GM12878 (cell line): Measurements from ENCODE around the gene TIGD1. TPM values are rescaled to one million over a fixed set of nuclear protein-coding genes. Genes with fewer than 3 reads are reported as not detected.

Source experiments
- ATAC-seq: fragments of 200-7000 bp; cut with Tn5 transposase; 3 replicates; pipeline ENCODE4 v1.9.1; 2020; ENCODE audit warnings: mild to moderate bottlenecking, moderate library complexity
- BruUV-seq: library from RNA; stranded (reverse); fragments of 400-500 nt; replicated peaks from 2 replicates; lab custom pipeline; 2021; lab: Mats Ljungman, UMichigan
- CTCF ChIA-PET: fragments of 300-600 bp; sonication (Branson Sonifier 250); formaldehyde crosslinking; extraction: SDS; loops from one replicate; lab custom pipeline; 2021; ENCODE audit warnings: inconsistent platforms; lab: Yijun Ruan, JAX
- POLR2A ChIA-PET: fragments of 350-600 bp; formaldehyde crosslinking; extraction: SDS; loops from one replicate; lab custom pipeline; 2021; ENCODE audit warnings: inconsistent platforms; lab: Charles Lee
- RAD21 ChIA-PET: fragments of 300-600 bp; sonication (Branson Sonifier 250); formaldehyde crosslinking; loops from one replicate; lab custom pipeline; 2023; ENCODE audit warnings: antibody characterized with exemption; ENCODE audit not compliant: unreplicated experiment; lab: Charles Lee
- SMC1A ChIA-PET: fragments of 300-600 bp; sonication (Branson Sonifier 250); formaldehyde crosslinking; loops from one replicate; lab custom pipeline; 2023; ENCODE audit not compliant: unreplicated experiment, uncharacterized antibody; lab: Charles Lee
- DNase-seq: peaks from one replicate; pipeline ENCODE4 v3.0.0-alpha.2; 2011; ENCODE audit warnings: low read depth, low spot score
- FAIRE-seq: peaks from 3 replicates; lab custom pipeline; 2011; peaks lifted over from hg19 to GRCh38; lab: Jason Lieb, UNC
- H2AFZ ChIP-seq: 2 replicates; pipeline ENCODE4 v1.6.0; 2011; ENCODE audit warnings: low read depth, low read length, control low read depth; ENCODE audit not compliant: control insufficient read depth
- H3K27ac ChIP-seq: 2 replicates; pipeline ENCODE4 v1.5.1; 2011; ENCODE audit warnings: control low read depth; ENCODE audit not compliant: control insufficient read depth, insufficient read depth
- H3K27me3 ChIP-seq, 2 experiments: replicated peaks in 1 of 2; 2 replicates each; pipeline versions ENCODE4 v1.6.0 to v1.6.1; 2011; ENCODE audit warnings: low read length in 1 of 2; ENCODE audit not compliant: control insufficient read depth in 2 of 2, insufficient read depth in 2 of 2
- H3K36me3 ChIP-seq, 2 experiments: 2 replicates each; pipeline ENCODE4 v1.5.1; 2011; ENCODE audit warnings: low read length in 1 of 2; ENCODE audit not compliant: control insufficient read depth in 2 of 2, insufficient read depth in 2 of 2
- H3K4me1 ChIP-seq: 2 replicates; pipeline ENCODE4 v1.6.1; 2011; ENCODE audit warnings: mild to moderate bottlenecking, low read length, moderate library complexity, mixed read lengths; ENCODE audit not compliant: control insufficient read depth, insufficient read depth
- H3K4me2 ChIP-seq: 2 replicates; pipeline ENCODE4 v1.6.0; 2011; ENCODE audit warnings: control low read depth; ENCODE audit not compliant: control insufficient read depth, insufficient read depth
- H3K4me3 ChIP-seq: fragments of 200-600 bp; sonication (generic); 2 replicates; pipeline ENCODE4 v1.5.1; 2016
- H3K79me2 ChIP-seq: 2 replicates; pipeline ENCODE4 v1.6.0; 2011; ENCODE audit warnings: low read length; ENCODE audit not compliant: control insufficient read depth, insufficient read depth
- H3K9ac ChIP-seq: 2 replicates; pipeline ENCODE4 v1.8.0; 2011; ENCODE audit warnings: low read length, control low read depth, mixed read lengths; ENCODE audit not compliant: control insufficient read depth, insufficient read depth
- H3K9me3 ChIP-seq: replicated peaks from 3 replicates; pipeline ENCODE4 v1.5.1; 2011; ENCODE audit warnings: mild to moderate bottlenecking, low read length; ENCODE audit not compliant: control insufficient read depth, insufficient read depth
- H4K20me1 ChIP-seq: 2 replicates; pipeline ENCODE4 v1.6.0; 2011; ENCODE audit not compliant: control insufficient read depth, insufficient read depth
- ATF7 ChIP-seq: fragments of 450-650 bp; IDR thresholded peaks from 2 replicates; pipeline ENCODE4 v1.6.1; 2016; ENCODE audit warnings: low read depth, mild to moderate bottlenecking
- BACH1 ChIP-seq: fragments of 450-650 bp; IDR thresholded peaks from 2 replicates; pipeline ENCODE4 v1.6.1; 2017; ENCODE audit warnings: mild to moderate bottlenecking, borderline replicate concordance
- CBX5 ChIP-seq: sonication (generic); IDR thresholded peaks from 2 replicates; pipeline ENCODE4 v1.6.1; 2016; ENCODE audit warnings: low read depth, moderate library complexity, mild to moderate bottlenecking, inconsistent platforms
- DPF2 ChIP-seq: fragments of 450-650 bp; IDR thresholded peaks from 2 replicates; pipeline ENCODE4 v1.6.1; 2017; ENCODE audit warnings: mild to moderate bottlenecking
- GABPA ChIP-seq: IDR thresholded peaks from 2 replicates; pipeline ENCODE4 v1.6.1; 2014; ENCODE audit warnings: antibody characterized with exemption, low read depth, mild to moderate bottlenecking, inconsistent platforms
- IRF3 ChIP-seq: fragments of 450-650 bp; IDR thresholded peaks from 2 replicates; pipeline ENCODE4 v1.6.1; 2014; ENCODE audit warnings: mild to moderate bottlenecking
- LARP7 ChIP-seq: fragments of 450-650 bp; IDR thresholded peaks from 2 replicates; pipeline ENCODE4 v1.6.1; 2017; ENCODE audit warnings: mild to moderate bottlenecking
- MTA3 ChIP-seq: IDR thresholded peaks from 2 replicates; pipeline ENCODE4 v1.6.1; 2012; ENCODE audit warnings: low read length, inconsistent platforms, borderline replicate concordance
- PKNOX1 ChIP-seq: fragments of 450-650 bp; IDR thresholded peaks from 2 replicates; pipeline ENCODE4 v1.6.1; 2016; ENCODE audit warnings: mild to moderate bottlenecking
- POLR2A ChIP-seq: IDR thresholded peaks from 2 replicates; pipeline ENCODE4 v1.6.1; 2011; ENCODE audit warnings: low read depth, mild to moderate bottlenecking, low read length
- POLR2AphosphoS2 ChIP-seq: IDR thresholded peaks from 2 replicates; pipeline ENCODE4 v1.6.1; 2011; ENCODE audit warnings: low read depth, mild to moderate bottlenecking, low read length, improper control_type of control experiment, moderate library complexity
- PRDM15 ChIP-seq: fragments of 450-650 bp; formaldehyde crosslinking; IDR thresholded peaks from 2 replicates; pipeline ENCODE4 v1.4.0; 2020; ENCODE audit warnings: mild to moderate bottlenecking, moderate library complexity
- RUNX3 ChIP-seq: IDR thresholded peaks from 2 replicates; pipeline ENCODE4 v1.6.1; 2012; ENCODE audit warnings: low read length, inconsistent platforms
- SMC3 ChIP-seq: IDR thresholded peaks from 2 replicates; pipeline ENCODE4 v1.6.1; 2011; ENCODE audit warnings: low read length, improper control_type of control experiment, borderline replicate concordance
- STAT1 ChIP-seq: fragments of 450-650 bp; conservative IDR thresholded peaks from 2 replicates; pipeline ENCODE4 v1.6.1; 2014; ENCODE audit warnings: antibody characterized with exemption, mild to moderate bottlenecking
- SUPT20H ChIP-seq: IDR thresholded peaks from 2 replicates; pipeline ENCODE4 v1.6.1; 2011; ENCODE audit warnings: low read depth, mild to moderate bottlenecking, low read length, moderate library complexity, borderline replicate concordance; ENCODE audit not compliant: control insufficient read depth
- TBL1XR1 ChIP-seq: IDR thresholded peaks from 2 replicates; pipeline ENCODE4 v1.6.1; 2012; ENCODE audit warnings: low read depth, low read length, improper control_type of control experiment
- TCF12 ChIP-seq: IDR thresholded peaks from 2 replicates; pipeline ENCODE4 v1.6.1; 2011; ENCODE audit warnings: low read depth, mild to moderate bottlenecking, low read length
- ZSCAN29 ChIP-seq: fragments of 450-650 bp; IDR thresholded peaks from 2 replicates; pipeline ENCODE4 v1.6.1; 2017; ENCODE audit warnings: mild to moderate bottlenecking, moderate library complexity
- WGBS: methylation state at CpG from one replicate; pipeline ENCODE4 v1.1.6; 2016; ENCODE audit warnings: low lambda C conversion rate; ENCODE audit not compliant: insufficient replicate concordance, insufficient coverage; ENCODE audit errors: missing lambda C conversion rate; 5-methylcytosine and 5-hydroxymethylcytosine counted together
- in situ Hi-C: fragments of 300-500 bp; cut with MboI; formaldehyde crosslinking; loops from 9 replicates; pipeline ENCODE4 v1.14.3; 2018; ENCODE audit warnings: mixed read lengths
- intact Hi-C: fragments of 100-400 bp; cut with micrococcal nuclease; formaldehyde crosslinking; loops from one replicate; pipeline ENCODE4 v1.14.2; 2022; ENCODE audit not compliant: unreplicated experiment
- polyA plus RNA-seq, 11 experiments: library from polyadenylated mRNA; depleted of rRNA in 4 of 11; unstranded in 6 of 11; stranded (reverse) in 5 of 11; fragments of >200 nt; fragmentation: Nextera tagmentation in 4 of 11; fragmentation: Illumina TruSeq in 1 of 11; extraction: Ambion mirVana in 4 of 11; extraction: Trizol in 1 of 11; gene quantifications; 1 replicate in 1 of 11; 2 replicates in 10 of 11; pipeline versions ENCODE4 v1.2.1 to v1.2.3, GENCODE V29; 2011 to 2016; ENCODE audit warnings: inconsistent platforms in 2 of 11, missing spikeins in 2 of 11, low read depth in 1 of 11
- total RNA-seq, 4 experiments: library from RNA; depleted of rRNA in 3 of 4; stranded (reverse); fragments of >200 nt in 3 of 4; fragmentation: Illumina TruSeq in 1 of 4; extraction: Trizol in 1 of 4; gene quantifications; 2 replicates each; pipeline versions ENCODE4 v1.2.1 to v1.2.3, GENCODE V29; 2013 to 2021

TIGD1 gene
- total and polyA plus RNA-seq, 10 of the 15 experiments (the other 5 are each of a cell fraction or from before 2014, with no cell fraction given): 1.4 to 8.4 (median 5.6) TPM

GRCh38 chr2:232508251-232508650 lies 42.1 kb downstream of the TIGD1 start:
- 33% methylated on average over 7 of the region's 7 CpGs for WGBS
- ChIA-PET RAD21 (no interaction called here), CTCF (no interaction called here), POLR2A (no interaction called here), SMC1A (no interaction called here)
- Histone ChIP-seq H3K27me3 (peaks cover 5 to 7% of the 10 kb centered on the region in 2 experiments), H3K27ac (no peak overlapping the region), H3K79me2 (no peaks in the 10 kb centered on the region), H3K4me2 (no peak overlapping the region), H4K20me1 (no peaks in the 10 kb centered on the region), H3K36me3 (no peaks in the 10 kb centered on the region), H3K9me3 (no peaks in the 10 kb centered on the region), H3K4me3 (no peak overlapping the region), H2AFZ (no peak overlapping the region), H3K4me1 (no peaks in the 10 kb centered on the region), H3K9ac (no peak overlapping the region)
- no TSS peak for BruUV-seq
- in situ Hi-C loops (no loop called here), intact Hi-C loops (no loop called here)
- ATAC-seq (no peak), FAIRE-seq (no peak), DNase-seq (no peak)
- TF ChIP-seq TCF12 (no peak), POLR2A (no peak), PRDM15 (CRISPR knock-in tag) (no peak), IRF3 (no peak), DPF2 (no peak), SUPT20H (no peak), ATF7 (no peak), SMC3 (no peak), RUNX3 (no peak), POLR2AphosphoS2 (no peak), BACH1 (no peak), MTA3 (no peak), STAT1 (no peak), ZSCAN29 (no peak), TBL1XR1 (no peak), LARP7 (no peak), GABPA (no peak), CBX5 (no peak), PKNOX1 (no peak)
